GM19468 (cell line): ENCODE data around the gene SLC34A1.

Source experiments
- ATAC-seq: cut with Tn5 transposase; IDR thresholded peaks from one replicate; pipeline ENCODE4 v1.9.1; 2021; ENCODE audit warnings: mild to moderate bottlenecking, moderate library complexity, moderate number of reproducible peaks; ENCODE audit not compliant: unreplicated experiment; ENCODE audit errors: extremely low read depth

Gene SLC34A1

GRCh38 chr5:177382423-177383029, 1.7 kb upstream of the SLC34A1 start:
- ATAC-seq, result no peak

DNA sequence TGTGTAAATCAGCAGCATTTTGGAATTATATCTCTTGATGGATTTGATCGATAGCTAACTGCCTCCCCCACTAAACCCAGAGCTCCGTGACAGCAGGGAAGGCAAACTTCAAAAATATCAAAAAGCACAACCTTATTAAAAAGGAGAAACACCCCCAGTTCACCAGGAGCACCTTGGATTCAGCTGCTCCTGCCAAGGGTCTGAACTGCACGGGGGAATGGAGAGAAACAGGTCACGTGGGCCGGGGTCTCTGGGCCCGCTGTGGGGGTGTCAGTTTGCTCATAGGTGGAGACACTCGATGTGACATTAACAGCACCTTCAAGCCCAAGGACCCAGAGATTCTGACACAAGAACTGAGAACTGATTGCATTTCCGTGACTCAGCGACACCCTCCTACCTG, 1.1 kb upstream of the SLC34A1 start:
- ATAC-seq, result no peak

- no peak for ATAC-seq
Measured at GRCh38 chr5:177385720-177386119, 1.5 kb downstream of the SLC34A1 start.

DNA sequence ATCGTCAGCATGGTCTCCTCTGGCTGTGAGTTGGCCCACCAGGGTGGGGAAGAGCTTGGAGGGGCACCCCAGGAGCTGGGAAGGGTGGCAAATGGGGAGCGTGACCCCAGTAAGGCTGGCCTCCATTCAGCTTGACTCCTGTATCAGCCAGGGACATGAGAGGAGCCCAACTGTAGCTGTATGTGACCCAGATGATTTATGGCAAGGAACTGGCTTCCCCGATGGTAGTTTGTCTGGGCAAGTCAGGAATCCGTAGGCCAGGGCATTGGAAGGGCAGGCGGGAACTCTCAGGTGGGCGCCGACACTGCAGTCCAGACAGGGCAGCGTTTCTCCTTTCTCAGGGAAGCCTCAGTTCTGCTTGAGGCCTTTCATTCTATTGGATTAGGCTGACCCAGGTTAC, 2.3 kb downstream of the SLC34A1 start:
- no peak for ATAC-seq

- no peak for ATAC-seq
Measured at GRCh38 chr5:177387405-177387804, 3.2 kb downstream of the SLC34A1 start.

- no peak for ATAC-seq
Measured at GRCh38 chr5:177388521-177389052, 4.4 kb downstream of the SLC34A1 start.

DNA sequence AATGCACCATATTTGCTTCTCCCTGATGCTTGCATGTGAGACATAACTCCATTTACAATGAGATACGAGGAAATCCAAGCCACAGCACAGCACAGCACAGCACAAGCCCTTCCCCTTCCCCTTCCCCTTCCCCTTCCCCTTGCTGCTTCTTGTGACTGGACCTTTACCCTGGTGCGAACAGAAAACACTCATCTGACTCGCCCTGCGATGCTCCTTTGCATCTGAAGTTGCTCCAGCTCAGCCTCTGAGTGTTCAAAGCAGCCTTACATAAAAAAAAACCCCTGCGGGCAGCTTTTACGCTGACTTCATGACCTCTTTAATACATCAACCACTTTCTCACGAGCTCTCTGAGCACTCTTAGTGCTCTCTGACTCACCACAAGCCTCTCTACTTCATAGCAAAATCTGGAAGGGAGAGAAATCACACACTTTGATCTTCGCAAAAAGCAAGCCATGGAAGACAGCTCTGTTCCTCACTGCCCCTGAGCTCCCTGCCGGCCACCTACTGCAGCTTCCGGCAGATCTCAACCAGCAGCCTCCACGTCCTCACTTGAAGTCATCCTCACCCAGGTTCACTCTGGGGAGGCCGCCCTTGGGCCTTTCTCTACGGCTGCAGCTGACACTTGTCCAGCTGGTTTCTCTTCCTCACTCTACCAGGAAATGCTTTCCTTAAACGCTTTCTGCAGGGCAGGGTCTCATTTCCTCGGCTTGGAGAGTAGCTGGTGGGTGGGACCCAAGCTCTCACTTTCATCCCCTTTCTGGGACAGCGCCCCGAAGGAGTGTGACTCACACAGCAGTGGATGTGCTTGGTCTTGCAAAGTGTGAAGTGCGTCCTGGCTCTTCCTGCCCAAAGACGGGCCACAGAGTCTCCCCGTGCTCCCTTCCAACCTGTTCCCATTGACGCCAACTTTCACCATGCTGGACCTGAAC, 5.3 kb downstream of the SLC34A1 start:
- no peak for ATAC-seq

DNA sequence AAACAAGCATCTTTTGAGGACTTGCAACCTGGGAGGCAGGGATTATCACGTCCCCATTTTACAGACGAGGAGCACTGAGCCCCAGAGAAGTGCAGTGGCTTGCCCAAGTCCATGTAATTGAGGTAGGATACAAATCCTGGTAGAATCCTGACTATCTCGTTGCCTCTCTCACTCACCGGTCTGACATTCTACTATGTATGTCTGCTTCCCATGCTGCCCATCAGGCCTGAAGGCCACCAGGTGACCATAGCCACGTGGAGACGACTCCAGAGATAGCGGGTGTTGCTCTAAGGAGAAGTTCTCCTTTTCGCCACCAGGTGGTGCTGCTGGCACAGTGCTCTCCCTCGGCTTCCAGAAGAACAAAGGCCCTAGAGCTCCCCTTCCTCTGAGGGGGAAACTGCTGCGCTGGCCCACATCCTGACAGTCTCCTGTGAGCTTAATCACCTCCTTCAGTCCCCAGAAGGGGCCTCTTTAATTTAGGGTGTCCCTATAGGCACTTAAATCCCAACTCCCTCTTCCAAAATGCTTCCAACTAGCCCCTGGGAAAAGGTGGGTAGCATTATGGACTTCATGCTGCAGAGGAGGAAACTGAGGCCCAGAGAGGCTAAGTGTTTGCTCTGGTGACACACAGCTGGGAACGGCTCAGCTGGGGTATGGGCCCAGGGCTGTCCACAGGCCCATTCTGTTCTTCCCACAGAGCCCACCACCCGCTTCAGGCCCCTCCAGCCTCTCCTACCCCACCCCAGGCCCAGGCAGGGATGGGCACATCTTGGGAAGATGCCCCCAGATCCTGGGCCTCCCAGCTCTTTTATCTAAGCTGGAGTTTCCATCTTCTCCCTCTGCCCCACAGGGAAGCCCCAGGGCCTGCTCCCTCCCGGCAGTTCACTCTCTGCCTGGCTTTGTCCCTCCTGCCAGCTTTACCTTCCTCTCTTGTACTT, 6.4 kb downstream of the SLC34A1 start:
- no peak for ATAC-seq

DNA sequence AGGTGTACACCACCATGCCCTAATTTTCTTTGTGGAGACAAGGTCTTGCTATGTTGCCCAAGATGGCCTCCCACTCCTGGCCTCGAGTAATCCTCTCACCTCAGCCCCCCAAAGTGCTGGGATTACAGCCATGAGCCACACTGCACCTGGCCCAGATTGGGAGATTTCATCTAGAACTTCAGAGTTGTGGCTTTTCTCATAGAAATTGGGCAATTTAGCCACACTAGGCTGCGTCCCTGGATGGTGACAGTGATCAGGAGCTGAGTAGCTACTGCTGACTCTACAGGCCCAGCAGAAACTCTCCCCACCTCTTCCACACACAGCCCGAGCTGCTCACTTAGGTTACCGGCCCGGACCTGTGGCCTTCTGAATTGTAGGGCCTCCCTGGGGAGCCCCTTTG, 8.5 kb downstream of the SLC34A1 start:
- no peak for ATAC-seq

- no peak for ATAC-seq
Measured at GRCh38 chr5:177393206-177393765, 9.1 kb downstream of the SLC34A1 start.

GRCh38 chr5:177393990-177394389, 9.8 kb downstream of the SLC34A1 start:
- ATAC-seq, result no peak

- ATAC-seq, result no peak
Measured at GRCh38 chr5:177396078-177396477, 11.8 kb downstream of the SLC34A1 start.

DNA sequence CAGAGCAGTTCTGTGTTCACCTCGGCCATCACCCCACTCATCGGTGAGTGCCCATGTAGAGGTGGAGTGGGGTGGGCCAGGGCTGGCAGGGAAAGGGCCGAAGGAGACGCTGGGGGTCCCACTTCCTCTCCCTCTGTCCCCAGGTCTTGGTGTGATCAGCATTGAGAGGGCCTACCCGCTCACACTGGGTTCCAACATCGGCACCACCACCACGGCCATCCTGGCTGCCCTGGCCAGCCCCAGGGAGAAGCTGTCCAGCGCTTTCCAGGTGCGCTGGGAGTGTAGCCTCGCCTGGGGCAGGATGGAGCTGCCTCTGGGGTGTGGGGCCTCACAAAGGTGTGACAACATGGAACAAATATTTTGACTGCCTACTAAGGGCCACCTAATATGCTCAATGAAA, 12.6 kb downstream of the SLC34A1 start:
- no peak for ATAC-seq

DNA sequence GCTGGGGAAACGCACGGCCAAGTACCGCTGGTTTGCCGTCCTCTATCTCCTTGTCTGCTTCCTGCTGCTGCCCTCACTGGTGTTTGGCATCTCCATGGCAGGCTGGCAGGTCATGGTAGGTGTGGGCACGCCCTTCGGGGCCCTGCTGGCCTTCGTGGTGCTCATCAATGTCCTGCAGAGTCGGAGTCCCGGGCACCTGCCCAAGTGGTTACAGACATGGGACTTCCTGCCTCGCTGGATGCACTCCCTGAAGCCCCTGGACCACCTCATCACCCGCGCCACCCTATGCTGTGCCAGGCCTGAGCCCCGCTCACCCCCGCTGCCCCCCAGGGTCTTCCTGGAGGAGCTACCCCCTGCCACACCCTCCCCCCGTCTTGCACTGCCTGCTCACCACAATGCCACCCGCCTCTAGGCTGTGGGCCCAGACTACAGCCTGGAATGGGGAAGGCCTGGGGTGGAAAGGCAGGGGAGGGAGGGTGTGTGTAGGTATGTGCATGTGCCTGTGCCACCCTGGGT, 13.7 kb downstream of the SLC34A1 start:
- ATAC-seq, result no peak

DNA sequence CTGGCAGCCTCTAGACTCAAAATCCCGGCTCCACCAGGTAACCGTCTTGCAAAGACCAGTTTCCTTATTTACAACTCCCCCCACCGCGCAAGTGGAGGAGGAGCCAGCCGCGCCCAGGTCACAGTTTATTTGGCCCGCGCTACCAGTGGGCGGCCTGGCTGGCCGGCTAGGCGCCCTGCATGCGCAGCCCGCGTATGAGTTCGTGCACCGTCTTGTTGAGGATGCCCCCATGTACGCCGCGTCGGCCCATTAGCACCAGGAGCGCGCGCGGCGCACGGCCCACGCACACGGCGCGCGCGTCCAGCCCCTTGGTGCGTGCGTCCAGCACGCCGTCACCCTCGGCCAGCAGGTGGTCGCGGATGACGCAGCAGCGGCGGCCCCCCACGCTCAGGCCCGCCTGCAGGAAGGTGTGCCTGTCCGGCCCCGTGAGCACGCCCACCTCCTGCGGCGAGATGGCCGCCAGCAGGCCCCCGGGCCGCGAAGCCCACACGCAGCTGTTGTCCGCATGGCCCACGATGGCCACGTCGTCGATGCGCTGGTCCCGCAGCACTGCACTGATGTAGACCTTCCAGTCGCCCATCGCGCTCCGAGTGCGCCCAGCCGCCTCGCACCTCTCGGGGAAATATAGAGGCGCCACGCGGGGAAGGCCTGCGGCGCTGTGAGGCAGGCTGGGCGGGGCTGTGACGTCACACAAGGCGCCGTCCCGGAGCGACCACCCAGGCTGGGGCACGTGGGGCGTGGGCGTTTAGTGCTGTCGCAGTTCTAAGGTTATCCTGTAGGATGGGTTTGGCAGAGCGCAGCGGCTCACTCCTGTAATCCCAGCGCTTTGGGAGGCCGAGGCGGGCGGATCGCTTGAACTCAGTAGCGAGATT, 16.0 kb downstream of the SLC34A1 start, which contains the start of gene PFN3:
TSS of gene PFN3 (minus strand) at position 665 of the 872 bp plus-strand sequence. CDS start at position 580, 85 bp downstream.
- no peak for ATAC-seq

DNA sequence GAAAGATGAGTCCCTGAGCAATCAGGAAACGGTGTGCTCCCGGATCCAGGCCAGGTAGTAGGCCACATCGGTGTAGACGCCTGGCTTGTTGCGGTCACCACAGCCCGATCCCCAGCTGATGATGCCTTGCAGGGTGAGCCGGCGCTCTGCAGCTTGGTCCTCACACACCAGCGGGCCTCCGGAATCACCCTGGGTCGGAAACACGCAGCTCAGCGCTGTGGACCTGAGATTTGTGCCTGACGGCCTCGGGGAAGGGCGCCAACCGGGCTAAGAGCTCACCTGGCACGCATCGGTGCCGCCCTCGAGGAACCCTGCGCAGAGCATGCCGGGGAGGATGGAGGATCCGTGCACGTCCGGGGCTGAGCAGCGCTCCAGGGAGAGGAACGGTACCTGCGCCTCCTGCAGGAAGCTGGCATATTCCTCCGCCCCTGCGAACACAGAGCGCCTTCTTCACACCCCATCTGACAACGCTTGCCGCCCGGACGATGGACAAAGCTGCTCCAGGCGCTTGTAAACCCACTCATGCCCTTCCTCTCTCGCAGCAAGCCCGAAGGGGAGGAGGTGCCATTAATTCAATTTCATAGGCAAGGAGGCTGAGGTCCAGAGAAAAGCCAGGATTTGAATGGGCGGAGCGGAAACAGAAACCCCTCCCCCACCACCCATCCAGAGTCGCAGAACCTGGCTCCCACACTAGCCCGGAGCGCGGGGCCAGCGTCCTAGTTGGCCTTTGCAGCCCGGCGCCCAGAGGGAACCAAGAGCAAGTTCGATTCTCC, 18.2 kb downstream of the SLC34A1 start:
- no peak for ATAC-seq

DNA sequence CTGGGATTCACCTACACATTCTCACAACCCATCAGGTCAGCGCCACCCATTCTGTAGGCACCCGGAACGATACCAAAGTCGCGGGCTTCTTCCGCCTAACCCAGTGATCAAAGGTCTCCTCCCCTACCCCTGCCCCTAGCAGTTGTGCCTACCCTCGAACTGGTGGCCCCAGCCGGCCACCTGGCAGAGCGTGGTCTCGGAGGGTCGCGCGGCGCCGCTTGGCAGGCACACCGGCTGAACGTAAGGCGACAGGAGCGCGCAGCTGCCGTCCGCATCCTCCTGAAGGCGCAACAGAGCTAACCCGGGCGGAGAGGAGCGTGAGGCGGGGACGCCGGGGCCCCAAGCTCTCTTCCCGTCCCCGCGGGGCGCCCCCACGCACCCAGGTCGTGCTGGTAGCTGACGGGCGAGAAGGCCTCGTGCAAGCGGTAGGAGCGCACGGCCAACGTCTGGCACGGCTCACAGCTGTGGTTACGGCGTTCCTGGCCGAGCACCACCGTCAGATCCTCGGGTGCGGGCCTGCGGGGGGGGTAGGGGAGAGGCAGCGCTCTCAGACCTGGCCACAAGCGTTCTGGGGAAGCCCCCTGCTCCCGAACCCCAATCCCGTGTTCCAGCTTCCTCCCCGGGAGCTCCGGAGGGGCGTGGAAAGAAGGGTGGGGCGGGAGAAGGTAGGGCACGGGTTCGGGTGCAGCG, 19.0 kb downstream of the SLC34A1 start:
- ATAC-seq, result no peak
